DOHH2 (cell line): Measurements from ENCODE around the gene PTPA.

ENCODE experiments used
- H3F3A ChIP-seq: fragments of 200-600 bp; sonication (generic), shearing (Covaris generic); 2 replicates; pipeline ENCODE4 v1.6.0; 2016; ENCODE audit warnings: antibody characterized with exemption, mild to moderate bottlenecking; ENCODE audit not compliant: control insufficient read depth, insufficient read depth
- H3K27ac ChIP-seq: fragments of 200-600 bp; sonication (generic); 2 replicates; pipeline ENCODE4 v1.5.1; 2014; ENCODE audit warnings: low read depth, mild to moderate bottlenecking, low read length, moderate library complexity
- H3K27me3 ChIP-seq: fragments of 200-600 bp; sonication (generic); 2 replicates; pipeline ENCODE4 v1.6.1; 2014; ENCODE audit warnings: mild to moderate bottlenecking, low read length, mixed read lengths; ENCODE audit not compliant: control insufficient read depth
- H3K36me3 ChIP-seq: fragments of 200-600 bp; sonication (generic); 2 replicates; pipeline ENCODE4 v1.6.1; 2014; ENCODE audit warnings: mild to moderate bottlenecking, low read length, moderate library complexity, mixed read lengths; ENCODE audit not compliant: control insufficient read depth
- H3K4me1 ChIP-seq: fragments of 200-600 bp; sonication (generic); 2 replicates; pipeline ENCODE4 v1.6.1; 2014; ENCODE audit warnings: mild to moderate bottlenecking, low read length, mixed read lengths; ENCODE audit not compliant: control insufficient read depth
- H3K4me2 ChIP-seq: fragments of 200-600 bp; sonication (generic); 2 replicates; pipeline ENCODE4 v1.6.0; 2014; ENCODE audit warnings: mild to moderate bottlenecking, low read length, moderate library complexity
- H3K4me3 ChIP-seq: fragments of 200-600 bp; sonication (generic); 2 replicates; pipeline ENCODE4 v1.5.1; 2014; ENCODE audit warnings: mild to moderate bottlenecking, low read length, mixed read lengths
- H3K79me2 ChIP-seq: fragments of 200-600 bp; sonication (generic); 2 replicates; pipeline ENCODE4 v1.6.1; 2014; ENCODE audit warnings: mild to moderate bottlenecking, low read length, mixed read lengths; ENCODE audit not compliant: control insufficient read depth
- H3K9me2 ChIP-seq: fragments of 200-600 bp; sonication (generic); replicated peaks from 2 replicates; pipeline ENCODE4 v1.6.1; 2014; ENCODE audit warnings: mild to moderate bottlenecking, low read length, mixed read lengths; ENCODE audit not compliant: control insufficient read depth
- H3K9me3 ChIP-seq: fragments of 200-600 bp; sonication (generic); 2 replicates; pipeline ENCODE4 v1.6.1; 2014; ENCODE audit warnings: antibody characterized with exemption, low read length, mixed read lengths; ENCODE audit not compliant: control insufficient read depth, insufficient read depth
- H4K20me1 ChIP-seq: fragments of 200-600 bp; sonication (generic); 2 replicates; pipeline ENCODE4 v1.6.0; 2014; ENCODE audit warnings: low read depth, mild to moderate bottlenecking, antibody characterized with exemption, low read length, moderate library complexity; ENCODE audit not compliant: control insufficient read depth, insufficient read depth
- EZH2phosphoT487 ChIP-seq: fragments of 200-600 bp; sonication (generic); IDR thresholded peaks from 2 replicates; pipeline ENCODE4 v1.6.1; 2017; ENCODE audit warnings: borderline replicate concordance, mild to moderate bottlenecking, antibody characterized with exemption, low read length, moderate library complexity, mixed read lengths
- TF ChIP-seq, protein P1 (sequence below): fragments of 200-600 bp; sonication (generic); IDR thresholded peaks from one replicate; pipeline ENCODE4 v1.5.1; 2014; ENCODE audit warnings: antibody characterized with exemption, mild to moderate bottlenecking, low read depth, low read length; ENCODE audit not compliant: poor library complexity, severe bottlenecking

PTPA gene

DNA sequence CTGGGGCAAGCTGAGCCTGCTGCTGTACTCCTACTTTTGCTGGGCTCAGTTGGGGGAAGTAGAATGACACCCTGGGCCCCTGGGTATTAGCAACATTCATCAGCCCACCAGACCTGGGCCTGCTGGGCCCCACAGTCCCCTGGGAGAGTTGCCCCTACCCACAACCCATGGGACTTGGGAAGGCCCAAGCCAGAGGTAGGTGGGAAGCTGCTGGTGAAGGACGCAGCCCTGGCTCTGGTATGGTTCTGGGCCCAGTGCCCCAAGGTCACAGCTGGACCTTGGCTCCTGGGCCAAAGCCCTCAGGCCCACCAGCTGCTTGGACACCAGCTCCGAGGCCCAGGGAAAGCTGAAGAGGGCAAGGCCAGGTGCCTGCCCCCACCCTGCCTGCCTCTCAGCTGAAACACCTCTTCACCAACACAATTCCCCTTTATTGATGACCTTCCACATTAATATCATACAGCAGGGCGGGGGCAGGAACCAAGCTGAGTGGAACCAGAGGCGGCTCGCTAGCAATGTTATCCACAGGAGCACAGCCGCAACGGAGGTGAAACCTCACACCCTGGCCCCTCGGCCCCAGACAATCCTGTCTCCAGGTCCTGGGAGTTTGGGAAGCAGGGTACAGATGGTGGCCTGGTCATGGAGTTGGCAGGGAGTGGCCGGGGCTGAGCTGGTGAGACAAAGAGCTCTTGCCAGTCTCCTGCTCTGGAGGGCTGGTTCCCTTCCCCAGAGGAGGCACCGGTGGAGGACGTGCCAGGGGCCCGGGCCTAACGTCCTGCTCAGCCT is 16.6 kb upstream of the PTPA start:
- Histone ChIP-seq H3K79me2 (no peaks in the 10 kb centered on the region), H3K9me3 (no peaks in the 10 kb centered on the region), H3K9me2 (no peaks in the 10 kb centered on the region), H3K36me3 (peaks cover 7% of the 10 kb centered on the region; the same call in 1 of the 2 replicates), H3K27ac (no peak overlapping the region), H3K4me2 (no peak overlapping the region), H3K4me3 (no peak overlapping the region), H3F3A (no peaks in the 10 kb centered on the region), H4K20me1 (no peaks in the 10 kb centered on the region), H3K27me3 (no peaks in the 10 kb centered on the region), H3K4me1 (no peaks in the 10 kb centered on the region)
- TF ChIP-seq EZH2phosphoT487, result no peak
- TF ChIP-seq, protein P1, sequence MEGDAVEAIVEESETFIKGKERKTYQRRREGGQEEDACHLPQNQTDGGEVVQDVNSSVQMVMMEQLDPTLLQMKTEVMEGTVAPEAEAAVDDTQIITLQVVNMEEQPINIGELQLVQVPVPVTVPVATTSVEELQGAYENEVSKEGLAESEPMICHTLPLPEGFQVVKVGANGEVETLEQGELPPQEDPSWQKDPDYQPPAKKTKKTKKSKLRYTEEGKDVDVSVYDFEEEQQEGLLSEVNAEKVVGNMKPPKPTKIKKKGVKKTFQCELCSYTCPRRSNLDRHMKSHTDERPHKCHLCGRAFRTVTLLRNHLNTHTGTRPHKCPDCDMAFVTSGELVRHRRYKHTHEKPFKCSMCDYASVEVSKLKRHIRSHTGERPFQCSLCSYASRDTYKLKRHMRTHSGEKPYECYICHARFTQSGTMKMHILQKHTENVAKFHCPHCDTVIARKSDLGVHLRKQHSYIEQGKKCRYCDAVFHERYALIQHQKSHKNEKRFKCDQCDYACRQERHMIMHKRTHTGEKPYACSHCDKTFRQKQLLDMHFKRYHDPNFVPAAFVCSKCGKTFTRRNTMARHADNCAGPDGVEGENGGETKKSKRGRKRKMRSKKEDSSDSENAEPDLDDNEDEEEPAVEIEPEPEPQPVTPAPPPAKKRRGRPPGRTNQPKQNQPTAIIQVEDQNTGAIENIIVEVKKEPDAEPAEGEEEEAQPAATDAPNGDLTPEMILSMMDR, result no peak

DNA sequence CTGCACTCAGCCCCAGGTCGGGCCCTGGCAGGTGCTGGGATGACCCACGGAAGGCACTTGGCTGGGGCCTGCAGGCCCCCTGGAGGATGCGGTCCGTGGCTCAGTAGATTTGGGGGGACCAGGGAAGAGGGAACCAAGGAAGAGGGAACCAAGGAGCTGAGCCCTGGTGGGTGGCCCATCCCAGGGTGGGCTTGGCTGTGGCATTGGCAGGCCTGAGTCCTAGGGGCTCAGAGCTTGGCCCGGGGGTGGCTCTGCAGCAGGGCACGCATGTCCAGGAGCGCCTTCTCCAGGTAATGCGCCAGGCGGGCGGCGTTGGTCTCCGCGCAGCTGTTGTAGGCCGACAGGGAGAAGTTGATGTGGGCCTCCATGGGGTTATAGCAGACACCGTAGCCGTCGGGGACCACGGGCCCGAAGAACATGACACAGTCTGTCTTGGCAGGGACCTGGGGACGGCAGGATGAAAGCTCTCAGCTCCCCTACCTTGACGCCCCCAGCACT is 16.0 kb upstream of the PTPA start:
- no peaks in the 10 kb centered on the region for H3K4me1 ChIP-seq
- no peaks in the 10 kb centered on the region for H3K9me3 ChIP-seq
- H3F3A ChIP-seq, result no peaks in the 10 kb centered on the region
- peaks cover 1% of the 10 kb centered on the region; the same call in 1 of the 2 replicates for H3K36me3 ChIP-seq
- TF ChIP-seq EZH2phosphoT487, result no peak
- TF ChIP-seq, protein P1, result no peak
- H3K79me2 ChIP-seq, result no peaks in the 10 kb centered on the region
- no peaks in the 10 kb centered on the region for H3K27me3 ChIP-seq
- no peak overlapping the region for H3K27ac ChIP-seq
- H4K20me1 ChIP-seq, result no peaks in the 10 kb centered on the region
- no peak overlapping the region for H3K4me3 ChIP-seq
- H3K9me2 ChIP-seq, result no peaks in the 10 kb centered on the region
- no peak overlapping the region for H3K4me2 ChIP-seq

DNA sequence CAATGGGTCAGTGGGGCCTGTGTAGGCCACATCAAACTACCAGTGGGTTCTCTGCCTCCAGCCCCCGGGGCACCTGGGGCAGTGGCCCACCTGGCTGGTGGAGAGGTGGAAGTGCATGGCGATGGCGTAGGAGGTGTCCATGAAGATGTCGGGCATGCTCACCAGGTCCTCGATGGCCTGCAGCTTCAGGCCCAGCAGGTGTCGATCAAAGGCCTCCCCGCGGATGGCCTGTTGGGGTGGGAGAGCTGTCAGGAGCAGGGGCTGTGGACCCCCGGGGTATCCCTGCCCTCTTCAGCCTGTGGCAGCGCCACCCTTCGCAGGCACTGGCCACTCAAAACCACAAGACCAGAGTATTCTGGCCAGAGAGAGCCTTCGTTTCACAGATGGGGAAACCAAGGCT is 15.3 kb upstream of the PTPA start:
- H4K20me1 ChIP-seq, result no peaks in the 10 kb centered on the region
- H3K4me1 ChIP-seq, result no peaks in the 10 kb centered on the region
- no peak overlapping the region for H3K4me3 ChIP-seq
- H3K9me2 ChIP-seq, result no peaks in the 10 kb centered on the region
- no peaks in the 10 kb centered on the region for H3K27me3 ChIP-seq
- no peak overlapping the region for H3K27ac ChIP-seq
- no peaks in the 10 kb centered on the region for H3K36me3 ChIP-seq
- no peaks in the 10 kb centered on the region for H3K79me2 ChIP-seq
- no peaks in the 10 kb centered on the region for H3F3A ChIP-seq
- TF ChIP-seq, protein P1, result no peak
- no peak for TF ChIP-seq EZH2phosphoT487
- no peaks in the 10 kb centered on the region for H3K9me3 ChIP-seq
- H3K4me2 ChIP-seq, result no peak overlapping the region
